HG03354 (cell line): ENCODE results near the gene KRTAP4-5.
"Not testable (repeated sequence)": the region's sequence is repeated elsewhere in the genome, so short reads cannot be mapped to it uniquely, and the experiment has no call there.

Source experiments
- ATAC-seq: cut with Tn5 transposase; IDR thresholded peaks from one replicate; pipeline ENCODE4 v1.9.1; 2021; ENCODE audit warnings: mild to moderate bottlenecking; ENCODE audit not compliant: unreplicated experiment, poor library complexity, severe bottlenecking

The KRTAP4-5 gene

GRCh38 chr17:41117846-41118386 lies 31.7 kb downstream of the KRTAP4-5 start, which contains the start of gene KRTAP4-11:
KRTAP4-11 (minus strand) TSS chr17:41118373; CDS start chr17:41118315, 58 bp downstream.
- not testable (repeated sequence) for ATAC-seq

- ATAC-seq = no peak
Measured at GRCh38 chr17:41116297-41116696, 33.3 kb downstream of the KRTAP4-5 start.

- ATAC-seq = no peak
Measured at GRCh38 chr17:41111151-41111885, 38.3 kb downstream of the KRTAP4-5 start.

- ATAC-seq = not testable (repeated sequence)
Measured at GRCh38 chr17:41108728-41109386, 40.8 kb downstream of the KRTAP4-5 start.

GRCh38 chr17:41107941-41108450 lies 41.6 kb downstream of the KRTAP4-5 start:
- ATAC-seq = no peak

- ATAC-seq = not testable (repeated sequence)
Measured at GRCh38 chr17:41105347-41105746, 44.3 kb downstream of the KRTAP4-5 start, which contains the start of gene KRTAP4-9. KRTAP4-9 (plus strand) TSS chr17:41105389; CDS start chr17:41105389, 0 bp downstream.

GRCh38 chr17:41104386-41105038 lies 45.1 kb downstream of the KRTAP4-5 start:
- not testable (repeated sequence) for ATAC-seq

GRCh38 chr17:41103896-41104295 lies 45.7 kb downstream of the KRTAP4-5 start:
- no peak for ATAC-seq

- no peak for ATAC-seq
Measured at GRCh38 chr17:41101586-41102259, 47.9 kb downstream of the KRTAP4-5 start, which contains the start of gene KRTAP4-16. KRTAP4-16 (minus strand) TSS chr17:41102209; CDS start chr17:41102209, 0 bp downstream.

- not testable (repeated sequence) for ATAC-seq
Measured at GRCh38 chr17:41099682-41100480, 49.7 kb downstream of the KRTAP4-5 start.
